Activated T-cell treated with anti-CD3 and anti-CD28 coated beads for 1 hour (primary cell): ENCODE results near the gene CDKN1B.
A peak's percentile ranks its signal among the peaks of the same experiment; 100 is the strongest.

Experiments used
- DNase-seq: peaks from one replicate; pipeline ENCODE4 v3.0.0-alpha.2; 2020; ENCODE audit warnings: low read depth

The CDKN1B gene

DNA sequence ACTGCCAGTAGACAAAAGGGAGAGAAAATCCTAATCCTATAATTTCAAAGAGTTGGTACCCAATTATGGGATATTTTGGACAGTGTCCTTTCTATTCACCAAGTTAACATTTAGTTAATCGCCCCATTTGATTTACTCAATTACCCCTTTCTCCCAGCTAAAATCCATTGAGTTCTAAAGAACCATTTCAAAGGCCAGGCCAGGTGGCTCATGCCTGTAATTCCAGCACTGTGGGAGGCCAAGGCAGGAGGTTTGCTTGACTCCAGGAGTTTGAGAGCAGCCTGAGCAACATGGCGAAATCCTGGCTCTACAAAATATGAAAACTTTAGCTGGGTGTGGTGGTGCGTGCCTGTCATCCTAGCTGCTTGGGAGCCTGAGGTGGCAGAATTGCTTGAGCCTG, 15.7 kb upstream of the CDKN1B start:
- no peak for DNase-seq

DNA sequence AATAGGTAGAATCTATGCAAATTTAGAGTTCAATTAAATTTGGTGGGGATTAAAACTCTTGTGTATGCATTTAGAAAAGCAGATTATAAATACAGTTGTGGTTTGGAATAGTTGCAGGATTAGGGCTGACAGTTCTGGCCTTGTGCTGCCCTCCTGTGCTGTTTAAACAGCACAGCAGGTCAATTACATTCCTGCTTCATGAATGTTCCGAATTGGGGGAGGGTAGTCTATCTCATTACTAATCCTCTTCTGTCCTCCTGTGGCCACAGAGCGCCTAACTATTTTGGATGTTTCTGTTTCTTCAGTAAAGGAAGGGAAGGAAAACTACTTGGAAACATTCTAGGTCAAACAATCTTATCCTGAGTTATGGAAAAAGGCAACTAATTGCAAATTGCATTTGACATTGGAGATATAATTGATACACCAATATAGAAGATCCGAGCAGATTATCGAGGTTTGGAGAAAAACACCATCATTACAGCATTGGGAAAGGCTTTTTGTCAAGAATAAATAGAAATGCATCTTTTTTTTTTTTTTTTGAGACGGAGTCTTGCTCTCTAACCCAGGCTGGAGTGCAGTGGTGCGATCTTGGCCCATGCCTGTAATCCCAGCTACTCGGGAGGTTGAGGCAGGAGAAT, 12.5 kb upstream of the CDKN1B start:
- no peak for DNase-seq

DNA sequence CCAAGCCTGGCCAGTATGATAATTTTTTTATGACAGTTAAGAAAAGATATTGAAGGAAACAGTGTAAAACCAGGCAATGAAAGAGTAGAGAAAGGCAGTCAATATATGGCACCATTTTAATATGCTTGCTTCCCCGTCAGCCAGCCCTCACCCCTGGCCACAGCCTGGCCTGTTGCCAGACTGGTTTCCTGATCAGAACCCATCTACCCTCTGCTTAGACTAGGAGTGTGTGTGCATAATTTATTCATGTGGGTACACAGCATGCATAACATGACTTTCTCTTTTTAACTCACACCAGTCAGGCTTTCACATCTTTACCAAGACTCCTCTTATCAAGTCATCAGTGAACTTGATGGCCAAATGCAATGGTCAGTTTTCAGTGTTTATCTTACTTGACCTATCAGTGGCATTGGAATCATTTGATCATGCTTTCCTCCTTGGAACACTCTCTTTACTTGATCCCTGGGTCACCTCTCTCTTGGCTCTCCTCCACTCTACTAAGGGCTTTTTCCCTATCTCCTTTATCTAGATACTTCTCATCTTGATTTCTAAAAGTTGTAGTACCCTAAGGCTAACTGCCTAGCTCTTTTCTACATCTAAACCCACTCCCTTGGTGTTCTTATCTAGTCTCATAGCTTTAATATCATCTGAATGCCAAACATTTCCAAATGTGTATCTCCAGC, 11.2 kb upstream of the CDKN1B start:
- peak; percentile 59 for DNase-seq

DNA sequence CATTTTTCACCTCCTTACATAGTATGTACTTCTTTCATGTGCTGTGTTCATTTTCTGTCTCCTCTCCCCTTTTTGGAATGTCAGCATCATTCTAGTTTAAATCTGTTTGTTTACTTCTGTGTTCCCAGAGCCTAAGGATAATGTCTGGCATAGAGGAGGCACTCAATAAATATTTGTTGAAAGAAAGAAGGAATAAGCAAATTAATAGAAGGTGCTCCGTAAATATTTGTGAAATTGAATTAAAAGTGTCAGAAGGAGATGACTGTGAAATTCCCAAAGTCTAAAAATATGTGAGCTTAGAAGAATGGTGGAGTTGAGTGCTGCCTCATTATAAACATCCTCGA, 3.3 kb upstream of the CDKN1B start:
- DNase-seq, result no peak

DNA sequence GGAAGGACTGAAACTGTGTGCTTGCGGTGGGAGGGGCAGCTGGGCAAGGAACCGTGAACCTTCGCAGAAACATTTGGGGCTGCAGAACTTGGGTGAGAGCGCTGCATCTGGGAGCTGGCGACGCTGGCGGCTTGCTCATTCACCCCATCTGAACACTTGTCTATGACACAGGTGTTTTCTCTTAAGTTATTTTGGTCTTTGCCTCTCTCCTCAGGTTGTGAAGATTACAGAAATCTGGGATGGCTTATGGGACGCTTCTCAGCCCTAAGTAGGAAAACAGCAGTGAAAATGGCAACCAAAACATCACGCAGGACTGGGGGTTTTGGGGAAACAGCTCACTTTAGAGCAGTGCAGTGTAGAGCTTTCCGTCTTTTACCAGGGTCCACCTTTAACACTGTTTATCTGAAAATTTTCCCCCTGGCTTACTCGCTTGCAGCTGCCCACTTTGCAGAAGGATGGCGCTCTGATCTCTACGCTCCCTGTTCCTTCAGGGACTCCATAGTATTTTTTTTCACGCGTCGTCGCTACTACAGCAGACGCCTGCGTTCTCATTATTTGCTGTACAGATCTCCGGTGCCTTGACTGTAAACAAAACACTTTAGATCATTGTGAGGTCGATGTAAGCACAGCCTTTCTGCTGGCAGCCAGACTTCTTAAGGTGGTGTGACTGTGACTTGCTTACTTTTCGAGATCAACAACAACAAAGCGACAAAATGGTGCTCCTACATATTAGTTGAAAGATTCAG, 2.7 kb upstream of the CDKN1B start:
- peak; percentile 29 for DNase-seq

DNA sequence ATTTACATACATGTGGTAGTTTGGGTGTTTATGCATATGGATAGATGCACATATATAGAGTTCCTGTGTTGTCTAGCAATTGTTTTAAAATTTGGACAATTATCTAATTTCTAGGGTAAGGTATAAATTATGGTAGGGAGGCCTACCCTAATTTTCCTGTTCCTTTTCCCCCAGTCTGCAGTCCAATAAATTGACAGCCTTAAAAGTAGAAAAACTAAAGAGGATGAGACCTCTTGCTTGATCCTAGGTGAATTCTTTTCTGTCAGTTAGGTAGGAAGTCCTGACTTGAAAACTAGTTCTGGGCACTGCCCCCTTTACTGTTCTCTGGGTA, 2.1 kb upstream of the CDKN1B start:
- no peak for DNase-seq

DNA sequence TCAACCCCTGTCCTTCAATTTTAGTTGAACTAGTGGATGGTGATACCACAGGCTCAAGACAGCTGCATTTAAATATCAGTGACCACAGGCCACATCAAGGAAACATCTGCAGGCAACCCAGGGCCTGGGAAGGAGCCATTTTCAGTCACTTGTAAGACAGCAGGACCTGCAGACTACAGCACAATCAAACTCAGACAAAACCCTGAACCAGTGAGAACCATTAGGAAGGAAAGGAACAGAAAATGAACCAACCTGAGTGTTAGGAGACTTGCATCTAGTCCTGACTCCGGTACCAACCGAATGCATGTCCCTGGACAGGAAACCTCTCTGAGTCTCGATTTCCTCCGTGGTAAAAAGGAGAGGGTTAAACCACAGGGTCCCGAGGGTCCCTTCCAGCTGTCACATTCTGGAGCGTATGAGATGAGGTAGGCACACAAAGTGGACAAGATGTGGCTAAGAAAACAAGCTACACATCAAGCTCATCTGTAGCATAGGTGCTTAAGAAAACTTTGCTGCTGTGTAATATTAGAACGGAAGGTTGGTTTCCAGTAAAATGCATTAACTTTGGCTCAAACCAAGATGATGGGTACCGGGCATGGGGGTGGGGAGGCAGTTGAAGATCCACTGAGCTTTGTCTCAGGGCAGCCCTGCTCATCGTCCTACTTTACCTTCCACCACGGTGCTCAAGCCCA, 1.6 kb upstream of the CDKN1B start:
- DNase-seq, result no peak

DNA sequence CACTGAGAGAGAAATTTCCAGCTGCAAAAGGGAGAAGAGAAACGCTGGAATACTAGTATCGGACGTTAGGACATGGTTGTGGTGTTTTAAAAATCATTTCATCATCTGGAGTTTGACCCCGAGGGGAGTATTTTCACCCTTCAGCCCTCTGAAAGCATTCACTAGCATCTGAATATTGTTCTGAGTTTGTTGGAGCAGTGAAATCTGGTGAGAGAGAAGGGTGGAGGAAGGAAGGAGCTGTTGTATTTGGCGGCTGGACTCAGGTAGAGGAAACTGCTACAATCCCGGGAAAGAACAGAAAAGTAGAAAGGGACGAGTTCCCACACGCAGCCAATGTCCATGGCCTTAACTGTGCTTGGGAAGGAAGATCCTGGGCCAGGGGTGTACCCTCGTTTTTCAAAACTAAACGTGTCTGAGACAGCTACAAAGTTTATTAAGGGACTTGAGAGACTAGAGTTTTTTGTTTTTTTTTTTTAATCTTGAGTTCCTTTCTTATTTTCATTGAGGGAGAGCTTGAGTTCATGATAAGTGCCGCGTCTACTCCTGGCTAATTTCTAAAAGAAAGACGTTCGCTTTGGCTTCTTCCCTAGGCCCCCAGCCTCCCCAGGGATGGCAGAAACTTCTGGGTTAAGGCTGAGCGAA, 896 bp upstream of the CDKN1B start:
- no peak for DNase-seq

DNA sequence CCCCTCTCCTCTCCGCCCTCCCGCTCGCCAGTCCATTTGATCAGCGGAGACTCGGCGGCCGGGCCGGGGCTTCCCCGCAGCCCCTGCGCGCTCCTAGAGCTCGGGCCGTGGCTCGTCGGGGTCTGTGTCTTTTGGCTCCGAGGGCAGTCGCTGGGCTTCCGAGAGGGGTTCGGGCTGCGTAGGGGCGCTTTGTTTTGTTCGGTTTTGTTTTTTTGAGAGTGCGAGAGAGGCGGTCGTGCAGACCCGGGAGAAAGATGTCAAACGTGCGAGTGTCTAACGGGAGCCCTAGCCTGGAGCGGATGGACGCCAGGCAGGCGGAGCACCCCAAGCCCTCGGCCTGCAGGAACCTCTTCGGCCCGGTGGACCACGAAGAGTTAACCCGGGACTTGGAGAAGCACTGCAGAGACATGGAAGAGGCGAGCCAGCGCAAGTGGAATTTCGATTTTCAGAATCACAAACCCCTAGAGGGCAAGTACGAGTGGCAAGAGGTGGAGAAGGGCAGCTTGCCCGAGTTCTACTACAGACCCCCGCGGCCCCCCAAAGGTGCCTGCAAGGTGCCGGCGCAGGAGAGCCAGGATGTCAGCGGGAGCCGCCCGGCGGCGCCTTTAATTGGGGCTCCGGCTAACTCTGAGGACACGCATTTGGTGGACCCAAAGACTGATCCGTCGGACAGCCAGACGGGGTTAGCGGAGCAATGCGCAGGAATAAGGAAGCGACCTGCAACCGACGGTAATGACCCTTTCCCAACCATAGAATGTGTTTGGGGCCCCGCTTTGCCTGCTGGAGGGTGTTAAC, 615 bp downstream of the CDKN1B start:
- DNase-seq, result no peak

DNA sequence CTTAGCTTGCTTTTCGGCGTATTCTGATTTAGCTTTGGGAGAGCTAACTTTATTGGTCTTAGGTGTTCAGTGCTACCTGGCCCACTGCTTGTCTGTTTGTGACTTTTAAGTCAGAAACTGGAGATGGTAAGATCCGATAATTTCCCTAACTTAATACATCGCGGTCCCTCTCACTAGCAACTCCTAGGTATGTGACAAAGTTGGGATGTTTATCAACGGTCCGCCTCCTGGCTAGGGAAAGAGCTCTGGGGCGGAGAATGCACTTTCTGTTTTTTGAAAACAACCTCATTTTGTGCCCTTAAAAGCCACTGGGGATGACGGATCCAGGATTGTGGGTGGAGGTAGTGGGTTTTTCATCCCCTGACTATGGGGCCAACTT, 1.2 kb downstream of the CDKN1B start:
- no peak for DNase-seq

DNA sequence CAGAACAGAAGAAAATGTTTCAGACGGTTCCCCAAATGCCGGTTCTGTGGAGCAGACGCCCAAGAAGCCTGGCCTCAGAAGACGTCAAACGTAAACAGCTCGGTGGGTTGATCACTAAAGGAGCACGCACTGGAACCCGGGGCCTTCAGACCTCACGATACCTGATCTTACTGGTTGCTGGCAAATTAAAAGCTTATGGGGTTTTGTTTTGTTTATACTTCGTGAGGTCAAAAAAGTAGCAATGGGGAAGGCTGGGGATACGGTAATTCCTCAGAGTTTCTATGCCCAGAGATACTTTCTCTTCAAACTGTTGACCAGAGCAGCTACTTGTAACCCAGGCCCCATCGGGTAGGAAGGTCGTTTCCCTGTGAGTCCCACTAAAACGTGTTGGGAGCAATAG, 1.7 kb downstream of the CDKN1B start:
- no peak for DNase-seq

DNA sequence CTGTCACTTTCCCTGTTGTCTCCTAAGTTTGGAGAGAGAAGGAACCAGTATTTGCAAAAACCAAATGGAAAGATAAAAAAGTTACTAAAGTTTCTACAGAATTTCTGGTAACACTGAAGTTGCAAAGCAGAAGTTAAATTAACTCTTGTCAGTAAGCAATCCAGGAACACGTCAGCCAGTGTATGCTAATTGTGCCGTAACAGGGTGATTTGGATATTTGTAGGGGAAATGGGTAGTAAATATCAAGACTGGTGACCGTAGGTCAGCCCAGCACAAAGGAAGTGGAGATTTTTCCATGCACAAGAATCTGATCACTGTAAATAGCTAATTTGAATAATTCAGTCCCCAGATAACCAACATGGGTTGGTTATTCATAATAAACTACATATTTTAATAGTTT, 2.3 kb downstream of the CDKN1B start:
- DNase-seq, result no peak

DNA sequence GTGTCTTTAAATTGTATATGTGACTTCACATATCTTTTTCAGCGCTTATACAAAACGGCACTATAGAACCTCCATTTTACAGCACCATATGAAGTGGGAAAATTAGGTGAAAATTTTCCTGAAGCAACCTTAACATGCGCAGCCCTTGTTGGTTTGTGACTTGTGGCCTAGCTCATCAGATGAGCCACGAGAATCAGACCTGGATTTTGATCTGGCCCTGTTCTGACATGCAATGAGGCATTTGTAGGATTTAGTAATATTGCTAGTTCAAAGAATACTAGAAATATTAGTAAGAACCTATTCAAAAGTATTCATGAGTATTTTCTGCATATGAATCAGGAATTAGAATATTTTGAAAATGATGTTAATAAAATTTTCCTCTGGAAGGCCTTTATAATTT, 2.9 kb downstream of the CDKN1B start:
- DNase-seq, result no peak

DNA sequence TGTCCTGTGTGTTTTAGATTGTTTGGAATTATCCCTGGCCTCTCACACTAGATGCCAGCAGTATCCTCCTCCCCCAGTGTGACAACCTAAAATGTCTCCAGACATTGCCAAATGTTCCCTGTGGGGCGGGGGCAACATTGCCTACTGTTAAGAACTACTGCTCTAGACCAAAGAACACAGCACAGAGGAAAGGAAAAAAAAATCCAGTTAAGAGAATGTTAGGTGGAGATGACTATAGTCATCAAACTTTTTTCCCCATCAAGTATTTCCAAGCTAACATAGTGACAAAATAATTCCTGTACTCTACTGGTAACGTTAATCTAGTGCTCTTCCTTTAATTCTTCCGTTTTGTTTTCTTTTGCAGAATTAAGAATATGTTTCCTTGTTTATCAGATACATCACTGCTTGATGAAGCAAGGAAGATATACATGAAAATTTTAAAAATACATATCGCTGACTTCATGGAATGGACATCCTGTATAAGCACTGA, 3.5 kb downstream of the CDKN1B start:
- no peak for DNase-seq

DNA sequence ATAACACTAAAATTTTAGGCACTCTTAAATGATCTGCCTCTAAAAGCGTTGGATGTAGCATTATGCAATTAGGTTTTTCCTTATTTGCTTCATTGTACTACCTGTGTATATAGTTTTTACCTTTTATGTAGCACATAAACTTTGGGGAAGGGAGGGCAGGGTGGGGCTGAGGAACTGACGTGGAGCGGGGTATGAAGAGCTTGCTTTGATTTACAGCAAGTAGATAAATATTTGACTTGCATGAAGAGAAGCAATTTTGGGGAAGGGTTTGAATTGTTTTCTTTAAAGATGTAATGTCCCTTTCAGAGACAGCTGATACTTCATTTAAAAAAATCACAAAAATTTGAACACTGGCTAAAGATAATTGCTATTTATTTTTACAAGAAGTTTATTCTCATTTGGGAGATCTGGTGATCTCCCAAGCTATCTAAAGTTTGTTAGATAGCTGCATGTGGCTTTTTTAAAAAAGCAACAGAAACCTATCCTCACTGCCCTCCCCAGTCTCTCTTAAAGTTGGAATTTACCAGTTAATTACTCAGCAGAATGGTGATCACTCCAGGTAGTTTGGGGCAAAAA, 4.1 kb downstream of the CDKN1B start:
- DNase-seq, result no peak

DNA sequence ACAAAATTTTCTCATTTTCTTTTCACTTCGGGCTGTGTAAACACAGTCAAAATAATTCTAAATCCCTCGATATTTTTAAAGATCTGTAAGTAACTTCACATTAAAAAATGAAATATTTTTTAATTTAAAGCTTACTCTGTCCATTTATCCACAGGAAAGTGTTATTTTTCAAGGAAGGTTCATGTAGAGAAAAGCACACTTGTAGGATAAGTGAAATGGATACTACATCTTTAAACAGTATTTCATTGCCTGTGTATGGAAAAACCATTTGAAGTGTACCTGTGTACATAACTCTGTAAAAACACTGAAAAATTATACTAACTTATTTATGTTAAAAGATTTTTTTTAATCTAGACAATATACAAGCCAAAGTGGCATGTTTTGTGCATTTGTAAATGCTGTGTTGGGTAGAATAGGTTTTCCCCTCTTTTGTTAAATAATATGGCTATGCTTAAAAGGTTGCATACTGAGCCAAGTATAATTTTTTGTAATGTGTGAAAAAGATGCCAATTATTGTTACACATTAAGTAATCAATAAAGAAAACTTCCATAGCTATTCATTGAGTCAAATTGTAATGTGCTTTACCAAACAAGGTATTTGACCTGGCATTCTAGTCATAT, 4.8 kb downstream of the CDKN1B start:
- DNase-seq, result no peak

DNA sequence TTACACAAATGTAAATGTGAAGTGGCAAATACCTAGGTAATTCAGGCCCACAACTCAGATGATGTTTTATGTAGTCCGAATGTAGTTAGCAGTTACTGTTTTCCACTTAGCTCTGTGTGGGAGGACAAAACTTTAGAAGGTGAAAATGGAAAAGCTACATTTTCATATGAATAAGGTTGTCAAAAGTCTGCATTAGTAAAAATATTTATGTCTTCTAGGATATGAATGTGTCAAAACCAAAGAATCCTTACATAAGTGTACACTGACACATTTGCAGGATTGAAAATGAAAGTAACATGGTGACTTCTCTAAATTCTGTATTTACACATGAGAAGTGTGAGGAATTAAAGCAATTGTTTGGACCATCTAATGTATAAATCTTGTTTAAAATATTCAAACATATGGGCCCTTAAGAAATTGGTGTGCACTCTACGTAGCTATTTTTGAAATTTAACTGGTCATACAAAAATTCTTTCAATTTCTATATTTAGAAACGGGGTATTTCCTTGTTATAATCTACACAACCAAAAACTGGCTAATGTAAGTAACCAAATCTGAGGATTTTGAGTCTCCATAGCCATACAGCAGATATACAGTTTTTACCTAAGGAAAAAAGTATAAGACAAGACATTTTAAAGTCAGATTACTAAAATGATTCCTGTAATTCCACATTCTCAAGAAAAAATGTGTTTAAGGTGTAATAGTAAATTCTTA, 5.4 kb downstream of the CDKN1B start:
- DNase-seq, result no peak

DNA sequence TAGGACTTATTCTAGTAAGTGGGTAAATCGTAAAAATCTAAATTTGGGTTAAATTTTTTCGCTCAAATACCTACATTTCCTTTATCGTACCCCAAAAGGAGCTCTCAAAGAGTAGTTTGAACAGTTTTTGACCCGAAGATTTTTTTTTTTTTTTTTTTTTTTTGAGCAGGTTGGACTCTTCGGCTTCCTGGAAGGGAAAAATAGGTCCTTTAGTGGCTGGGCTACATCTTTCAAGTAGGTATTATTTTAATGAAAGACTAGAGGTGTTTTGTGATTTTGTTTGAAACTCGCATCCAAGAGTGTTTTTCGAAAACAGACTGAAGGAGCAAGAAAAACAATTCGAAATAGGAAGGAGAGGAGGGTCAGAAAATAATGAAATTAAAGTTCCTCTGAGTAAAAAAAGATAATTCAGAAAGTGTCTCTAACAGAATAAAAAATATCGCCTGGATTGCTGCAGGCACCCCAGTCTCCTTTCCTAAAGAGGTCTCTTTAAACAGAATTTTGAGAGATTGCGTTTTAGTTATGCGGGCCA, 6.0 kb downstream of the CDKN1B start:
- DNase-seq, result no peak

DNA sequence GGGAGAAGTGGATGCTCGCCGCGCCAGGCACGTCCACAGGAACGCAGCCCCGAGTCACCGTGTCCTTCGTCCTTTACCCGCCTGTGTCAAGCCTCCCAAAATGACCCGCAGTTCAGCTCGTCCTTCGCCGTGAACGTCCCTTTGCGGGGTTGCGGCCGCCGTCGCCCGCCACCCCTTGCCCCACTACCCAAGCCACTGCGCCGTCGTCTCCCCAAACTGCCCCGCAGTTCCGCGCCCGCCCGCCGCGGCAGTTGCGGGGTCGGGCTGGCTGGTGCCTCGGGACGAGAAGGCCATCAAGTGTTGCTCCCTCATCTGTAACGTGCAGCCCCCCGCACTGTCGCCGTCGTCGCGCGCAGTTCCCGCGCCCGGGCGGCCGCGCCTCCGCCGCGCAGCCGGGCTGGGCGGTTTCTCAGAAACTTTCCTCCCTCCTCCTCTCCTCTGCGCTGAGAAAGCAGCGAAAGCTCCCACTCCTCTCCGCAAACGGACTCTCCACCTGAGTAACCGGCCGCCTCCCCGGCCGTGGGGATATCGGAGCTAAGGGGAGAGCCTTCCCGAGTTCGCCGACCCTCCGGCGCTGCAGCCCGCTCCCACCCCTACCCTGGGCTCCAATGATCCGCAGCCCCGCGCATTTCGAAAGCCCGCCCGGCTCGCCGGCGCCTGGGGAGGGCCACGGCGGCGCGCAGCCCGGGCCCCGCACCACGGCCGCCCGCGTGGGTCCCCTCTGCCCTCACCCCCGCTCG, 6.7 kb downstream of the CDKN1B start:
- DNase-seq, result peak; percentile 17
